GM10847 (cell line): ENCODE results near the gene AIG1.

Experiments used
- POLR2A ChIP-seq: IDR thresholded peaks from 2 replicates; pipeline ENCODE4 v1.6.1; 2011; ENCODE audit not compliant: insufficient read length; ENCODE audit errors: extremely low read depth

The AIG1 gene

GRCh38 chr6:143163621-143164020 is 102.9 kb downstream of the AIG1 start:
- no peak for TF ChIP-seq POLR2A

DNA sequence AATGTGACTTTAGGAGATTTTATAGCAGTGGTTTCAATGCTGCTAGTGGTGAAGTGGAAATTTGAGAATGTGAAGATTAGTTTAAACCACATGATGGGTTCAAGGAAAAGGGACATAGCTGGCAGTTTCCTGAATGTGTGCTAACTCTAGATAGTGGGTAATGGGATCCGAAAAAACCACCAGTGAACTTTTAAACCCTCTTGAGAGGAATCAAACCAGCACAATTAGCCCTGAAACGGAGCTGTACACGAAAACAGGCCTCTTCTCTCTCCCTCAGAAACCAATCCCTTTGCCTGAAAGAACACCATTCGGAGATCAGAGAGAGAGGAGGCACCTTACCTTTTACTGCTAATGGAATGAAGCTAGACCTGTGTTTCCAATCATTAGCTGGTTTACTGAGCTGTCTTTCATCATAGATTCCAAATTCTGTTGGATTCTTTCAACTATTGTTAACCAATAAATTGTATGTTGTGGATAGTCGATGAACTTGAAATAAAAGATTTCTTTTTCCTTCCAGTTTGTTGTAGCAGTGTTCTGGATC is 103.9 kb downstream of the AIG1 start:
- no peak for TF ChIP-seq POLR2A

DNA sequence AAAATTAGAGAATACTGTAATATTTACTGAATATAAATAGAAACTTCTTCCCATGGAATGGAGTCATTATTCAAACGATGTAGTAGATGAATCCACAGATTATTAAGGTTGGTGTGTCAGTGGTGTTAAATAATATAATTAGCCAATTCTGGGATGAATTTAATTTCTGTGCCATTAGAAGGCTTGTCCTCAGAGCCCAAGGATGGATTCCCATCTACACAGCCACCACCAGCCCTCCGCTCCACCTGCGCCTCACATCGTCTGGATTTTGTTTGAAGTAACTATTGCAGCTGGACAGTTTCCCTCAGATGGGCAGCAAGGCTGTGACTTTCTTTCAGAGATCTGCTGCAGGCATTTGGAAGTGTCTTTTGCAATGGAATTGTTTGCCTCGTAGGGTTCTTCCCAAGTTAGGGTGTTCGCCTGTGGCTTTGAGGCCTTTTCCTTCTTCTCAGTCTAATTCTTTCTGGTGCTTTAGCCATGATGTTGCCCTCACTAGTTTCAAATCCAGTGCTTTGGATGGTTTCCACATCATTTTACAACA is 104.7 kb downstream of the AIG1 start:
- no peak for TF ChIP-seq POLR2A

GRCh38 chr6:143166247-143166695 is 105.6 kb downstream of the AIG1 start:
- no peak for TF ChIP-seq POLR2A

DNA sequence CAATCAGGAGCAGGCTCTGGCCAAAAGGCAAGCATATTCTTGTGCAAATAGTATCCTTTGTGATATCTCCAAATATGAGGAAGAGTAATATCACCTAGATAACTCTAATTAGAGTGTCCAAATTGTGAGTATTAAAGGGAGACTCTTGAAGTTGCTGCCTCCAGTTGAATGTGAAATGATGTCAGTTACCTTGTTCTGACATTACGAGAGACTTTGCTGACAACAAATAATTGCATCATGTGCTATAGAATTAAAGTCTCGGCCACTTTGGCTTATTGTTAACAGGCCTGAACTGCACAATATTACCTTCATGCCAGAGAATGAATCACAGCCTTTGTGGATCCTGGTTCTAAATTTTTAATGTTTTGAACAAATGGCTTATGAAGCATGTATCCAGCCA is 106.5 kb downstream of the AIG1 start:
- no peak for TF ChIP-seq POLR2A

DNA sequence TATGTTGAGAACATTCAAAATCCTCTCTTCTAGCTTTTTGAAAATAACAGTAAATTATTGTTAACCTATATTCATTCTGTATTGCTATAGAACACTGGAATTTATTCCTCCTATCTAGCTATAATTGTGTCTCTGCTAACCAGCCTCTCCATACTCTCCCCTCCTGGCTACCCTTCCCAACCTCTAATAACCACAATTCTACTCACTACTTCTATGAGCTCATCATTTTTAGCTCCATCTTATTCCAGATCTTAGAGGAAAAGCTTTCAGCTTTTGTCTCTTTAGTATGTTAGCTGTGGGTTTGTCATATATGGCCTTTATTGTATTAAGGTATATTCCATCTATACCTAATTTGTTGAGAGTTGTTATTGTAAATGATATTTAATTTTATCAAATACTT is 108.8 kb downstream of the AIG1 start:
- TF ChIP-seq POLR2A: no peak

DNA sequence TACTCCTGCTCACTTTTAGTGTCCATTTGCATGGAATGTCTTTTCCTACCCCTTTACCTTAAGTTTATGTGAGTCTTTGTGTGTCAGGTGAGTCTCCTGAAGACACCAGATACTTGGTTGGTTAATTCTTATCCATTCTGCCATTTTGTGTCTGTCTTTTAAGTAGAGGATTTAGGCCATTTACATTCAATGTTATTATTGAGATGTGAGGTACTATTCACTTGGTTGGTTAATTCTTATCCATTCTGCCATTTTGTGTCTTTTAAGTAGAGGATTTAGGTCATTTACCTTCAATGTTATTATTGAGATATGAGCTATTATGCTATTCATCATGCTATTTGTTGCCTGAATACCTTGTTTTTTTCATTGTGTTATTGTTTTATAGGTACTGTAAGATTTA is 113.8 kb downstream of the AIG1 start:
- TF ChIP-seq POLR2A: no peak

GRCh38 chr6:143174951-143175350 is 114.3 kb downstream of the AIG1 start:
- no peak for TF ChIP-seq POLR2A

GRCh38 chr6:143176090-143177021 is 115.7 kb downstream of the AIG1 start:
- TF ChIP-seq POLR2A: no peak

DNA sequence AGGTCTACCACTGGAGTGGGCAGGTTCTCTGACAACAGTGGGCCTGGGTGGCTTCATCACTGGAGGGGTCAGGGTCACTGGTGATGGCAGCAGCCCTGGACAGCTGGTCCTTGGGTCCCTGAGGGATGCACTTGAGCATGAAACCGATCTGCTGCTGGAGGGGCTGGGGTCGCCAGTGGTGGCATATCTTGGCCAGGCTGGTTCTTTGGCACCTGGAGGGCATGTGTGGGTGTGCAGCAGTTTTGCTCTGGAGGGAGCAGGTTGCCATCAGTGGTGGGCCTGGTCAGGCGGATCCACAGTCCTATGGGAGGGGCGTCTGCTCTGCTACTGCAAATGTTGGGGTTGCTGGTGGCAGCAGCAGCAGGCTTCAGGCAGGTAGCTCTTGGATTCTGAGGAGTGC is 117.0 kb downstream of the AIG1 start:
- no peak for TF ChIP-seq POLR2A

DNA sequence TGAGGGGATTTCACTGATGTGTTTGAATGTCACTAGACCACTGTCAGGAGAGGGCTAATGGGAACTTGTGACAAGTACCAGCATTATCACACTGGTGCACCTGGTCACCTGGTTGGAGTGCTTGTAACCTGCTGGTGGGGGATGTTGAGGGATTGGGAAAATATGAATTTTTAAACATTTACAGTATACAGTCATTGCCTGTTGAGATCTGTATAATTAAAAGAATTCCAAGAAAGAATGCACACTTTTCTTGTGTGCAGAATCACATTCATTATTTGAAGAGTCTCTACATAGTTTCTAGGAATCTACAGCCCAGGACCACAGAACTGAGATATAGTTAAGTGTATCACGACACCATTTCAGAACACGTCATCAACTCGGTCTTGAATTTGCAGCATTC is 118.4 kb downstream of the AIG1 start:
- TF ChIP-seq POLR2A: no peak

- TF ChIP-seq POLR2A: no peak
These were observed 119.4 kb downstream of the AIG1 start for GRCh38 chr6:143179901-143180612.

DNA sequence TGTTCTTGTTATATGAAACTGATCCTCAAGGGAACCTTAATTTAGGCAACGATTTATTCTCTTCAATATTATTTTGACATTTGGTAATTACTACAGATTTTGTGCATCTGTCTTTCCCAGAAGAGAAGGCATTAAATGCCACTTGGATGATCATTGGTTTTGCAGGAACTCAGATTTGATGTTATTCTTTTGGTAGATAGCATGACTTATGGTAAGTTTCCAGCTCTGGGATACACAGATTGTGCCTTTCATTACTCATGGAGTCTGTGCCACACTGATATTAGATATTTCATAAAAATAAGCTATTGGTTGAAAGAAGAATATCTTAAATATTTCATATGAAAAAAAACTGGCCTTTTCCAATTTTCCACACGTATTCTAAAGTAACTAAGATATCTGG is 120.1 kb downstream of the AIG1 start:
- TF ChIP-seq POLR2A: no peak

GRCh38 chr6:143183666-143184065 is 123.0 kb downstream of the AIG1 start:
- no peak for TF ChIP-seq POLR2A

- TF ChIP-seq POLR2A: no peak
These were observed 124.6 kb downstream of the AIG1 start for GRCh38 chr6:143185288-143185687.

- TF ChIP-seq POLR2A: no peak
These were observed 126.7 kb downstream of the AIG1 start for GRCh38 chr6:143187238-143187923.

DNA sequence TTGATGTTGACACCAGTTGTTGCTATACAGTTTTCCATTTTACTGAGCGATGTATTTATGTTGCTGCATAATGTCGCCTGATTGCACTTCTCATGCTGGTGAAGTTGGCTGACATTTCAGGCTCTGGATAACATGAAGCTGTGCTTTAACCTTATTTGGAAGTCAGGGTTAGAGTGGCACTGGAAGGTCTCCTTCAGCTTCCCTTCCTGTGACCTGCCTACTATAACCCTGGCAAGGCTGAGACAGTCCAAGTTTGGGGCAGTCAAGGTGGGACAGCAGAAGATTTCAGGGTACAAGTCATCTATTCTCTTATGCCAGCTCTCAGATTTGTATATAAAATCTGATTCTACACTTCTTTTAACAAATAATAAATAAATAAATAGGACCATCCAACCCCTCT is 127.6 kb downstream of the AIG1 start:
- no peak for TF ChIP-seq POLR2A
